ENCODE results near the gene SCOC. TPM values are rescaled to one million over a fixed set of nuclear protein-coding genes. Genes with fewer than 3 reads are reported as not detected.

SCOC gene
- total RNA-seq, 4 donors from 2014 or later = 43.7 to 93.0 (median 68.2) TPM

DNA sequence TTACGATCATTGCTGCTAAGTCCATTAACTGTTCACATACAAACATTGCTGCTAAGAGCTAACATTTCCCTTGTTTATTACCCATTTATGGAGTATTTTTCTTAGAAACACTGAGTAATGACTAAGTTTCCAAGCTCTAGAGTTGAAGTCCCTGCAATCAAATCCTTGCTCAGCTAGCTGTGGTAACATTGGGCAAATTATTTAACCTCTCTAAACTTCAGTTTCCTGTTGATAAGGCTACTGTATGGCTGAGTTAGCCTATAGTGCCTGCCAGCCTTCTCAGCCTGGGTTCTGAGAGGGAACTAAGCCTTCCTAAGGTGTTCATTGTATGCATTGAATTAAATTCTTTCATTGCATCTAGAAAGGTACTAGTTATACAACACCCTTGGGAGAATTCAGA is 15.2 kb upstream of the SCOC start:
- Histone ChIP-seq H3K27ac (no peak overlapping the region), H3K9me3 (no peaks in the 10 kb centered on the region), H3K27me3 (peaks cover 7% of the 10 kb centered on the region), H3K36me3 (no peaks in the 10 kb centered on the region), H3K4me3 (no peak overlapping the region), H3K4me1 (no peaks in the 10 kb centered on the region)
- ATAC-seq = no peak
- 0% methylated on average over 1 of the region's 1 CpG for WGBS, 2 donors (ENCODE audit: low coverage in 1 of 2)
- TF ChIP-seq, protein P1, sequence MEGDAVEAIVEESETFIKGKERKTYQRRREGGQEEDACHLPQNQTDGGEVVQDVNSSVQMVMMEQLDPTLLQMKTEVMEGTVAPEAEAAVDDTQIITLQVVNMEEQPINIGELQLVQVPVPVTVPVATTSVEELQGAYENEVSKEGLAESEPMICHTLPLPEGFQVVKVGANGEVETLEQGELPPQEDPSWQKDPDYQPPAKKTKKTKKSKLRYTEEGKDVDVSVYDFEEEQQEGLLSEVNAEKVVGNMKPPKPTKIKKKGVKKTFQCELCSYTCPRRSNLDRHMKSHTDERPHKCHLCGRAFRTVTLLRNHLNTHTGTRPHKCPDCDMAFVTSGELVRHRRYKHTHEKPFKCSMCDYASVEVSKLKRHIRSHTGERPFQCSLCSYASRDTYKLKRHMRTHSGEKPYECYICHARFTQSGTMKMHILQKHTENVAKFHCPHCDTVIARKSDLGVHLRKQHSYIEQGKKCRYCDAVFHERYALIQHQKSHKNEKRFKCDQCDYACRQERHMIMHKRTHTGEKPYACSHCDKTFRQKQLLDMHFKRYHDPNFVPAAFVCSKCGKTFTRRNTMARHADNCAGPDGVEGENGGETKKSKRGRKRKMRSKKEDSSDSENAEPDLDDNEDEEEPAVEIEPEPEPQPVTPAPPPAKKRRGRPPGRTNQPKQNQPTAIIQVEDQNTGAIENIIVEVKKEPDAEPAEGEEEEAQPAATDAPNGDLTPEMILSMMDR (IDR thresholded peaks at IDR 0.05) = no peak
- TF ChIP-seq EP300 (IDR thresholded peaks at IDR 0.05) (no peak), POLR2AphosphoS5 (IDR thresholded peaks at IDR 0.05) (no peak), POLR2A (IDR thresholded peaks at IDR 0.05) (no peak)

DNA sequence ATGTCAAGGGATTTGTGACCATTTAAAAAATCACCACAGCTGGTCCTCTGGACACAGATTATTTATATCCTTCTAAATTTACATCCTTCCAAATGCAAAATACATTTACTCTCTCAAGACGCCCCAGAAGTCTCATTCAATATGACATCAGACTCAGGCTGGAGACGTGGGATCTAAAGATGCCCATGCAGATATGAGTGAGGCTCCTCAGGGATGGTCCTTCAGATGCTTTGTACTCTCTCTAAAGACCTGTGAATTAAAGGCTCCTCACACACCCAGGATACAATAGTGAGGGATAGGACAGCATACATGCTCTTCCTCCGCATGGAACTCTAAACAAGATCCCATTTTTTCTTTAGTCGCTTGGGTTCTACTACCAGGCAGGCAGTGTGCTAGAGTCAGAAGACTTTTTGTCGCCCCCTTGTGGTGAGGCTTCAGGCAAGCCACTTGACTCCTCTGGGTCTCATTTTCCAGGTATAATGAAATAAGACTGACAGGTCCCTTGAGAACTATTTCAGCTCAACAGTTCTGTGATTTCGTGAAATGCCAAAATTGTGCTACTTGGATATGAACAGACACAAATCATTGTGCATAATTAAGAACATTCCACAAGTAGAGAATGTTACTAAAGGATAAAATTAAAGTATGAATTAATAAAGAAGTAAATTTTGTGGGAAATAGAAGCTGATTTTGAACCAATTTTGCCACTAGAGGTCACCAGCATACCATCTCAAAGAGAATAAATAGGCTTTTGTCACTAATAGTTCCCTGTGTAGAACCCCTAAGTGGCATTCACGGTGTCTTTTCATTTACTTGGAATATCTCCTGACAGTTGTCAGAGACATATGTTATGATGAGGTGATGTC is 13.7 kb upstream of the SCOC start:
- Histone ChIP-seq H3K27me3 (peaks cover 7% of the 10 kb centered on the region), H3K36me3 (no peaks in the 10 kb centered on the region), H3K9me3 (no peaks in the 10 kb centered on the region), H3K4me3 (no peak overlapping the region), H3K27ac (no peak overlapping the region), H3K4me1 (no peaks in the 10 kb centered on the region)
- 25 to 28% methylated on average over 5 to 7 of the region's 7 CpGs for WGBS, 2 donors (ENCODE audit: low coverage in 1 of 2)
- ATAC-seq = peak; percentile 89
- TF ChIP-seq EP300 (IDR thresholded peaks at IDR 0.05) = no peak
- TF ChIP-seq, protein P1 (IDR thresholded peaks at IDR 0.05) = peak; percentile 57 to 82 (median 64)

DNA sequence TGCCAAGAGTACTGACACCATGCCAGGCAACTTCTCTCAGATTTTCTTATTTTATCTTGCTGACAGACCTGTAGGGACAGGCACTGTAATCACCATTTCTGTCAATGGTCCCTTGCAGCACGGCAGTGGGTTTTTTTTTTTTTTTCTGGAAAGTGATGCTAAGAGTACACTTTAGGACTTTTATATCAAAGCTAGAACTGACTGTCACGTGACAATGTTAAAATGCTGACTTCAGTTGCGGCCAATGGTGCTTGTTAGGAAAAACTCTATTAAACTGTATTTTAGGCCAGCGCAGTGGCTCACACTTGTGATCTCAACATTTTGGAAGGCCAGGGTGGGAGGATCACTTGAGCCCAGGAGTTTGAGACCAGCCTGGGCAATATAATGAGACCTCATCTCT is 12.3 kb upstream of the SCOC start:
- no peak for TF ChIP-seq POLR2A (IDR thresholded peaks at IDR 0.05)
- TF ChIP-seq POLR2AphosphoS5 (IDR thresholded peaks at IDR 0.05) = no peak
- no peak for TF ChIP-seq EP300 (IDR thresholded peaks at IDR 0.05)
- TF ChIP-seq, protein P1 (IDR thresholded peaks at IDR 0.05) = no peak

DNA sequence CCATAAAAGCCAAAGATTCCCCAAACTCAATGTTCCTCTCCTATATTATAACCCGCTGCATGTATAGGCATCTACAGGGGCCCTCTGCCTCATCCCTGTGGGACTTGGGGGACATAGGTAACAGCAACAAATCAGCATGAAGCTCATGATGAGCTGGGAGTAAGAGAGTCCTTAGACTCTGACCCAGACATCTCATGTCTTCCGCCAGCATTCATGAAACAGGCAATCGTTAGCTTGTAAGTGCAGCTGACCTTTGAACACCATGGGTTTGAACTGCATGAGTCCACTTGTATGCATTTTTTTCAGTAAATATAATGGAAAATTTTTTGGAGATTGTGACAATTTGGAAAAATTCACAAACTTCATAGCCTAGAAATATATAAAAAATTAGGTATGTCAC is 10.4 kb upstream of the SCOC start:
- TF ChIP-seq POLR2A (IDR thresholded peaks at IDR 0.05) (no peak), EP300 (IDR thresholded peaks at IDR 0.05) (no peak), POLR2AphosphoS5 (IDR thresholded peaks at IDR 0.05) (no peak)
- TF ChIP-seq, protein P1 (IDR thresholded peaks at IDR 0.05) = no peak
- 83 to 93% methylated on average over 3 of the region's 3 CpGs for WGBS, 2 donors (ENCODE audit: low coverage in 1 of 2)
- ATAC-seq = no peak
- Histone ChIP-seq H3K27me3 (no peaks in the 10 kb centered on the region), H3K9me3 (no peaks in the 10 kb centered on the region), H3K36me3 (no peaks in the 10 kb centered on the region), H3K27ac (no peak overlapping the region), H3K4me1 (no peaks in the 10 kb centered on the region), H3K4me3 (no peak overlapping the region)

More for the DNA sequence above, 12.3 kb upstream of the SCOC start:
- no peak overlapping the region for H3K4me3 ChIP-seq
- H3K4me1 ChIP-seq = no peaks in the 10 kb centered on the region
- H3K27ac ChIP-seq = no peak overlapping the region
- WGBS, 2 donors (ENCODE audit: low coverage in 1 of 2) = 79 to 82% methylated on average over 4 of the region's 4 CpGs
- peaks cover 7% of the 10 kb centered on the region for H3K27me3 ChIP-seq
- ATAC-seq = no peak
- no peaks in the 10 kb centered on the region for H3K9me3 ChIP-seq
- H3K36me3 ChIP-seq = no peaks in the 10 kb centered on the region

DNA sequence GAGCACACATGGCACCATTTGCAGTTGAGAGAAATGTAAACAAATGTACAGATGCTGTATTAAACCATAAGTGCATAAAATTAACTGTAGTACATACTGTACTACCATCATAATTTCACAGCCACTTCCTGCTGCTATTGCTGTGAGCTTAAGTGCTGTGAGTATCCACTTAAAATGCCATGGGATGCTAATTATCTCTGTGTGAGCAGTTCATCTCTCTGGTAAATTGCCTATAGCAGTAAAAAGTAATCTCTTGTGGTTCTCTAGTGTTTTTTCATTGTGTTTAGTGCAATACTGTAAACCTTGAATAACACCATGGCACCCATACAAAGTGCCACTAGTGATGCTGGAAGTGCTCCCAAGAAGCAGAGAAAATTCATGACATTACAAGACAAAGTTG is 9.9 kb upstream of the SCOC start:
- no peaks in the 10 kb centered on the region for H3K4me1 ChIP-seq
- TF ChIP-seq, protein P1 (IDR thresholded peaks at IDR 0.05) = no peak
- TF ChIP-seq POLR2A (IDR thresholded peaks at IDR 0.05) (no peak), POLR2AphosphoS5 (IDR thresholded peaks at IDR 0.05) (no peak), EP300 (IDR thresholded peaks at IDR 0.05) (no peak)
- no peaks in the 10 kb centered on the region for H3K9me3 ChIP-seq
- no peaks in the 10 kb centered on the region for H3K36me3 ChIP-seq
- ATAC-seq = no peak
- no peaks in the 10 kb centered on the region for H3K27me3 ChIP-seq
- H3K27ac ChIP-seq = no peak overlapping the region
- H3K4me3 ChIP-seq = no peak overlapping the region
